KMS-11 (cell line): ENCODE data around the gene TMEM151A.

Source experiments
- H2AFZ ChIP-seq: fragments of 200-600 bp; sonication (generic); 2 replicates; pipeline ENCODE4 v1.6.1; 2016; ENCODE audit warnings: antibody characterized with exemption, mixed run types, low read depth
- H3K27ac ChIP-seq: fragments of 200-600 bp; sonication (generic); 2 replicates; pipeline ENCODE4 v1.6.1; 2016; ENCODE audit warnings: mild to moderate bottlenecking, mixed run types
- H3K27me3 ChIP-seq: fragments of 200-600 bp; sonication (generic); 2 replicates; pipeline ENCODE4 v1.6.1; 2017; ENCODE audit warnings: mild to moderate bottlenecking, low read depth, mixed run types, moderate library complexity; ENCODE audit not compliant: insufficient read depth
- H3K36me3 ChIP-seq: fragments of 200-600 bp; sonication (generic); 2 replicates; pipeline ENCODE4 v1.6.1; 2017; ENCODE audit warnings: mild to moderate bottlenecking, mixed run types; ENCODE audit not compliant: insufficient read depth
- H3K4me1 ChIP-seq: fragments of 200-600 bp; sonication (generic); 2 replicates; pipeline ENCODE4 v1.6.1; 2016; ENCODE audit warnings: mild to moderate bottlenecking, low read depth, mixed run types; ENCODE audit not compliant: poor library complexity, severe bottlenecking
- H3K4me2 ChIP-seq: fragments of 200-600 bp; sonication (generic); 2 replicates; pipeline ENCODE4 v1.7.0; 2016; ENCODE audit warnings: mild to moderate bottlenecking, mixed run types
- H3K4me3 ChIP-seq: fragments of 200-600 bp; sonication (generic); IDR thresholded peaks from 2 replicates; pipeline ENCODE4 v1.6.1; 2017; ENCODE audit warnings: low read depth, low read length, mixed read lengths; ENCODE audit not compliant: insufficient read depth
- H3K79me2 ChIP-seq: fragments of 200-600 bp; sonication (generic); 2 replicates; pipeline ENCODE4 v1.6.1; 2016; ENCODE audit warnings: low read depth, mixed run types; ENCODE audit not compliant: insufficient read depth
- H3K9ac ChIP-seq: fragments of 200-600 bp; sonication (generic); 2 replicates; pipeline ENCODE4 v1.6.1; 2016; ENCODE audit warnings: mild to moderate bottlenecking, mixed run types
- H4K20me1 ChIP-seq: fragments of 200-600 bp; sonication (generic); 2 replicates; pipeline ENCODE4 v1.6.1; 2016; ENCODE audit warnings: mild to moderate bottlenecking, mixed run types; ENCODE audit not compliant: insufficient read depth
- CTCF ChIP-seq: fragments of 200-600 bp; sonication (generic); conservative IDR thresholded peaks from 2 replicates; pipeline ENCODE4 v1.6.1; 2017; ENCODE audit warnings: low read depth, mild to moderate bottlenecking, antibody characterized with exemption, low read length, moderate library complexity, mixed read lengths

The TMEM151A gene

GRCh38 chr11:66263231-66263630, 28.5 kb upstream of the TMEM151A start:
- TF ChIP-seq CTCF = no peak
- Histone ChIP-seq H3K4me2 (no peak overlapping the region), H3K27ac (no peak overlapping the region), H3K36me3 (no peaks in the 10 kb centered on the region), H3K79me2 (peaks cover 5% of the 10 kb centered on the region; the same call in 1 of the 2 replicates), H3K9ac (no peak overlapping the region), H3K4me1 (peaks cover 9% of the 10 kb centered on the region), H2AFZ (no peak overlapping the region), H4K20me1 (no peaks in the 10 kb centered on the region), H3K27me3 (no peaks in the 10 kb centered on the region), H3K4me3 (no peak overlapping the region)

GRCh38 chr11:66263785-66264184, 27.9 kb upstream of the TMEM151A start:
- Histone ChIP-seq H3K4me3 (no peak overlapping the region), H3K36me3 (no peaks in the 10 kb centered on the region), H3K9ac (no peak overlapping the region), H3K27ac (no peak overlapping the region), H3K4me1 (peaks cover 9% of the 10 kb centered on the region), H4K20me1 (no peaks in the 10 kb centered on the region), H3K4me2 (no peak overlapping the region), H2AFZ (no peak overlapping the region), H3K79me2 (peaks cover 2% of the 10 kb centered on the region; the same call in 1 of the 2 replicates), H3K27me3 (no peaks in the 10 kb centered on the region)
- TF ChIP-seq CTCF = no peak

GRCh38 chr11:66264383-66264782, 27.3 kb upstream of the TMEM151A start:
- H3K27ac ChIP-seq = no peak overlapping the region
- peaks cover 5% of the 10 kb centered on the region for H3K4me1 ChIP-seq
- H4K20me1 ChIP-seq = no peaks in the 10 kb centered on the region
- no peak overlapping the region for H3K4me3 ChIP-seq
- H3K79me2 ChIP-seq = peaks cover 7% of the 10 kb centered on the region; the same call in 1 of the 2 replicates
- no peaks in the 10 kb centered on the region for H3K27me3 ChIP-seq
- H3K4me2 ChIP-seq = no peak overlapping the region
- H2AFZ ChIP-seq = no peak overlapping the region
- H3K36me3 ChIP-seq = no peaks in the 10 kb centered on the region
- no peak overlapping the region for H3K9ac ChIP-seq
- TF ChIP-seq CTCF = no peak

DNA sequence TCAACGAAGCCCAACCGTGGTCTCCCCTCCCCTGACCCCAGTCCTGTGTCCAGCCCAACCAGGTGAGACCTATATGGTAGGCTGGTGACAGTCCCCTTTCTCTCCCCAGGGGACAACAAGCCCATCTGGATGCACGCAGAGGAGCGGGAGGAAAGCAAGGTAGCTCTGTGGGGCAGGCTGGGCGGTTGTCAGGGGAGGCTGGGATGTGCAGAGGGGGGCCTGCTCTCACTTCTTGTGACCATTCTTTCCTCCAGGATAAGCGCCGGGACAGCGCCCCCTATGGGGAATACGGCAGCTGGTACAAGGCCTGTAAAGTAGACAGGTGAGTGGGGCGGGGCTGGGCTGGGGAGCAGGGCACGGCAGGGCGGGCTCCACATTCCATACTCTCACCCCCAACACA, 26.8 kb upstream of the TMEM151A start:
- H3K27me3 ChIP-seq = no peaks in the 10 kb centered on the region
- no peak overlapping the region for H3K9ac ChIP-seq
- H3K4me3 ChIP-seq = no peak overlapping the region
- no peak overlapping the region for H2AFZ ChIP-seq
- H3K27ac ChIP-seq = no peak overlapping the region
- peak; percentile 60 for TF ChIP-seq CTCF
- H3K36me3 ChIP-seq = no peaks in the 10 kb centered on the region
- H3K4me2 ChIP-seq = no peak overlapping the region
- peaks cover 12% of the 10 kb centered on the region for H3K79me2 ChIP-seq
- H3K4me1 ChIP-seq = peaks cover 10% of the 10 kb centered on the region
- no peaks in the 10 kb centered on the region for H4K20me1 ChIP-seq
